CD4-positive, alpha-beta T cell treated with Interferon alpha-2 for 1 hour (primary cell): ENCODE measurements around the gene MAGI1.

Experiments used
- DNase-seq, 2 donors: peaks; one replicate each; pipeline ENCODE4 v3.0.0-alpha.2; 2020 to 2022

Gene MAGI1

GRCh38 chr3:65939184-65939583 is 99.5 kb downstream of the MAGI1 start:
- no peak for DNase-seq

- no peak for DNase-seq
Measured at GRCh38 chr3:65938676-65939075, 100.0 kb downstream of the MAGI1 start.

- DNase-seq, result no peak
Measured at GRCh38 chr3:65938147-65938546, 100.6 kb downstream of the MAGI1 start.

- no peak for DNase-seq
Measured at GRCh38 chr3:65936908-65937638, 101.6 kb downstream of the MAGI1 start.

GRCh38 chr3:65935724-65936123 is 103.0 kb downstream of the MAGI1 start:
- DNase-seq, result no peak

GRCh38 chr3:65930648-65931047 is 108.1 kb downstream of the MAGI1 start:
- no peak for DNase-seq

GRCh38 chr3:65928110-65928509 is 110.6 kb downstream of the MAGI1 start:
- DNase-seq, result no peak

GRCh38 chr3:65927576-65927975 is 111.1 kb downstream of the MAGI1 start:
- DNase-seq, result no peak

GRCh38 chr3:65925254-65925954 is 113.3 kb downstream of the MAGI1 start:
- DNase-seq, result no peak

- no peak for DNase-seq
Measured at GRCh38 chr3:65924762-65925161, 114.0 kb downstream of the MAGI1 start.

- no peak for DNase-seq
Measured at GRCh38 chr3:65922441-65922840, 116.3 kb downstream of the MAGI1 start.

- DNase-seq, result no peak
Measured at GRCh38 chr3:65919826-65920225, 118.9 kb downstream of the MAGI1 start.

- DNase-seq, result no peak
Measured at GRCh38 chr3:65915477-65915876, 123.2 kb downstream of the MAGI1 start.

- DNase-seq, result no peak
Measured at GRCh38 chr3:65914740-65915367, 123.9 kb downstream of the MAGI1 start.

- no peak for DNase-seq
Measured at GRCh38 chr3:65914032-65914739, 124.5 kb downstream of the MAGI1 start.

GRCh38 chr3:65912647-65913046 is 126.1 kb downstream of the MAGI1 start:
- DNase-seq, result no peak

GRCh38 chr3:65908588-65908987 is 130.1 kb downstream of the MAGI1 start:
- DNase-seq, result no peak

GRCh38 chr3:65907232-65908130 is 131.2 kb downstream of the MAGI1 start:
- DNase-seq, result no peak

- DNase-seq, result no peak
Measured at GRCh38 chr3:65905771-65906170, 132.9 kb downstream of the MAGI1 start.

- DNase-seq, result no peak
Measured at GRCh38 chr3:65904016-65904415, 134.7 kb downstream of the MAGI1 start.

GRCh38 chr3:65902304-65902793 is 136.4 kb downstream of the MAGI1 start:
- no peak for DNase-seq

GRCh38 chr3:65901226-65901625 is 137.5 kb downstream of the MAGI1 start:
- DNase-seq, result no peak
